Measurements from ENCODE around the gene ROGDI. TPM values are rescaled to one million over a fixed set of nuclear protein-coding genes. Genes with fewer than 3 reads are reported as not detected.

Gene ROGDI
- total and polyA plus RNA-seq, 9 of the 15 experiments (the other 6 are each of a cell fraction or from before 2014, with no cell fraction given), result 0.97 to 37.3 (median 16.5) TPM

- Histone ChIP-seq H3K27ac (ENCODE audit: extremely low read depth, low read depth, low read length) (peak overlapping the region; percentile 35; the same call in 1 of the 3 replicates), H3K9me1 (ENCODE audit: control insufficient read depth, insufficient read depth, low read length) (no peaks in the 10 kb centered on the region), H3K27me3 (ENCODE audit: control insufficient read depth in 2 of 2, insufficient read depth in 2 of 2, low read length in 2 of 2) (no peaks in the 10 kb centered on the region), H3K9me3 (replicated peaks; ENCODE audit: control insufficient read depth, insufficient read depth, low read depth, low read length) (no peaks in the 10 kb centered on the region), H3K4me2 (ENCODE audit: insufficient read depth, low read length) (no peak overlapping the region), H2AFZ (ENCODE audit: low read depth, low read length) (no peak overlapping the region), H3K4me3 (no peak overlapping the region), H3K36me3 (ENCODE audit: control insufficient read depth, insufficient read depth, low read length) (peaks cover 58% of the 10 kb centered on the region), H4K20me1 (replicated peaks; ENCODE audit: control insufficient read depth, insufficient read depth, low read length) (no peaks in the 10 kb centered on the region; the same call in 1 of the 2 replicates), H3K79me2 (ENCODE audit: control insufficient read depth, insufficient read depth, low read length) (peaks cover 6% of the 10 kb centered on the region; the same call in 2 of the 3 replicates), H3K4me1 (replicated peaks in 1 of 2; ENCODE audit: control insufficient read depth in 2 of 2, insufficient read depth in 2 of 2, low read length in 2 of 2) (peaks cover 35 to 54% of the 10 kb centered on the region in 2 experiments), H3K9ac (ENCODE audit: insufficient read depth in 1 of 2, low read depth in 2 of 2, low read length in 2 of 2) (peak overlapping the region in 1 of 2 experiments; percentile 74; a peak in 3 of 4 replicates)
- no peak for TF ChIP-seq TRIM25 (IDR thresholded peaks at IDR 0.05; ENCODE audit: borderline replicate concordance)
- no peak for TF ChIP-seq NFIC (IDR thresholded peaks at IDR 0.05)
- TF ChIP-seq MBD1 (CRISPR knock-in tag; IDR thresholded peaks at IDR 0.05), result no peak
- no peak for FAIRE-seq
- in situ Hi-C loops (cut with MboI), result no loop called here
- ChIA-PET POLR2A (interaction anchor here (0.7 to 2.6 kb wide), 3 partner anchors 10 to 37 kb away, joined by 3 to 9 read pairs (median 4); no protein-coding TSS in a partner anchor), CTCF (ENCODE audit: low intra/inter-chr PET ratio) (interaction anchor here (0.7 kb wide), 1 partner anchor 57 kb away, joined by 3 read pairs; no protein-coding TSS in a partner anchor)
- WGBS (ENCODE audit: insufficient coverage, low coverage, missing lambda C conversion rate), result 73% methylated on average over 8 of the region's 11 CpGs
- DNase-seq (ENCODE audit: extremely low read depth in 1 of 4, low spot score in 3 of 4), result no peak
- no TSS peak for BruUV-seq (replicated peaks)
- ATAC-seq, result no peak
- intact Hi-C loops (cut with micrococcal nuclease), result loop anchor here (2.0 kb wide), 1 partner anchor 36 kb away; no protein-coding TSS in a partner anchor
Measured at GRCh38 chr16:4805231-4805630, 2.8 kb upstream of the ROGDI start.

Data from K562 (cell line).